Fibroblast of skin of left biceps (primary cell): ENCODE data around the gene DNASE1L3.
"Not testable (repeated sequence)": the region's sequence is repeated elsewhere in the genome, so short reads cannot be mapped to it uniquely, and the experiment has no call there.

Experiments used
- DNase-seq, 2 experiments: peaks; one replicate each; pipeline ENCODE4 v3.0.0-alpha.2; 2013; ENCODE audit warnings: low read depth in 2 of 2

DNASE1L3 gene, protein sequence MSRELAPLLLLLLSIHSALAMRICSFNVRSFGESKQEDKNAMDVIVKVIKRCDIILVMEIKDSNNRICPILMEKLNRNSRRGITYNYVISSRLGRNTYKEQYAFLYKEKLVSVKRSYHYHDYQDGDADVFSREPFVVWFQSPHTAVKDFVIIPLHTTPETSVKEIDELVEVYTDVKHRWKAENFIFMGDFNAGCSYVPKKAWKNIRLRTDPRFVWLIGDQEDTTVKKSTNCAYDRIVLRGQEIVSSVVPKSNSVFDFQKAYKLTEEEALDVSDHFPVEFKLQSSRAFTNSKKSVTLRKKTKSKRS

DNA sequence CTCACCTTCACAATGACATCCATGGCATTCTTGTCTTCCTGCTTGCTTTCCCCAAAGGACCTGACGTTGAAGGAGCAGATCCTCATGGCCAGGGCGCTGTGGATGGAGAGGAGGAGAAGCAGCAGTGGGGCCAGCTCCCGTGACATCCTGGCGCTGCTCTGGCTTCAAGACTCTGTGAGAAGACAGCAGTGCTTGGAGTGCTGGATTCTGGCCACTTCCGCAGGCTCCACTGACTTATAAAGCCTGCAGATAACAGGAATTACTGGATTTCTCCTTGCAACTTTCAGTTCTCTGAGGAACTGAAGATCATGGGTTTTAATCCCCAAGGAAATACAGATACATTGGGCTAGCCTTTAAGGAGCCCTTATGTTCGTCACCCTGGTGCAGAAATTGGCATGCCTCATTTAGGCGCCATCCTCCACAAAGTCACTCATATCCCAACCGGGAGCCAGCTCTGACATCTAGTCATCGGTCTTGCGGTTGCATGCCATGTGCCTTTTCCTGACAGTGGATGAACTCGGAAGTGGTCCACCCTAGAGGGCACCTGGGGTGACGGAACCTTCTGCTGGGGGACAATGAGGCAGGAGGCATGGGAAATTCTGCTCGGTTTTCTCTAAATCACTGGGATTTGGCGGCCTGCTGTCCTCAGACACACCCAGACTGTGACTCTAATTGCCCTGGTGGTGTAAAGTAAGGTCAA, at the start of gene DNASE1L3:
DNASE1L3 (minus strand) TSS at position 212 of the 700 bp plus-strand sequence; CDS start at position 146, 66 bp downstream.
- no peak for DNase-seq

DNA sequence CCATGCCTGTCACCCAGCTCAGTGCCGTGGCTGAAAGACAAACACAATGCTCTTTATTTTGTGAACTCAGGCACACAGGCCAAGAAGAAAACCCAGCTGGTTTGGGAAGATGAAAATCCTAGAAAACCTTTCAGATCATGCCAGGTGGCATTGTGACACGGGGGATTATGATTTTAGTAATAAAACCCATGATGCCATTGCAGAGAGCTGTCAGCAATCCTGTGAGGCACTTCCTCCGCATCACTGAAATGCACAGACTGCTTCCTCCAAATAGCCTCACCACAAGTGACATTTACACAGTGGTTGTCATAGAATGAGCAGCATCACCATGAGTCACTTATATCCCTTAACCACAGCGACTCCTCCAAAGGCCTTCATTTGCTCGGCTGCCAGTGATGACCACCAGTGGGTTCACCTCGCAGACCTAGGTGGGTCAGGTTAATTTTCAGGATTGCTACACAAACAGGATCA, 49.5 kb upstream of the DNASE1L3 start:
- DNase-seq, result no peak

DNA sequence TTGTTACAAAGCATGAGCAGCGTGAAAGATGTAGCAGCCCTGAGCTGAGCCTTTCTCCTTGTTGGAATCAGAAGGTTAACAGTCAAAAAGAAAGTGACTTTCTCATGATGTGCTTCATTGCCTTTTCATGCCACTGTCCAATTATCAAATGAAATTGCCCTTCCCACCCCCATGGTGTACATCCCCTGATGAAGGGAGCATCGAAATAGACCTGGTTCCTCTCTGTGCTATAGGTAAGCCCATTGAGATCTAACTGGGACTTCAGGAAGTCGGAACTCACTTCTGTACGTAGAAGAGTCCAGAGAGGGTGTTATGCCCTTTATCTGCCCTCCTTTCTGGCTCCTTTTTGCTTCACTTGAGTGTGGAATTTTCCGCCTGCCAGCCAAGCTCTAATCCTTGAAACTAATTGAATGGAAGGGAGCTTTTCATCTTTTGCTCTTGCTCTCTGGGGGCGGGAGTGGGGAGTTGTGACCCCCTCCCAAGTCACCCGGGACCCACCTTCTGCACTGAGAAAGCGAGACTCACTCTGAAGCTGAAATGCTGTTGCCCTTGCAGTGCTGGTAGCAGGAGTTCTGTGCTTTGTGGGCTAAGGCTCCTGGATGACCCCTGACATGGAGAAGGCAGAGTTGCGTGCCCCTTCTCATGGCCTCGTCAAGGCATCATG, 47.8 kb upstream of the DNASE1L3 start:
- no peak for DNase-seq

DNA sequence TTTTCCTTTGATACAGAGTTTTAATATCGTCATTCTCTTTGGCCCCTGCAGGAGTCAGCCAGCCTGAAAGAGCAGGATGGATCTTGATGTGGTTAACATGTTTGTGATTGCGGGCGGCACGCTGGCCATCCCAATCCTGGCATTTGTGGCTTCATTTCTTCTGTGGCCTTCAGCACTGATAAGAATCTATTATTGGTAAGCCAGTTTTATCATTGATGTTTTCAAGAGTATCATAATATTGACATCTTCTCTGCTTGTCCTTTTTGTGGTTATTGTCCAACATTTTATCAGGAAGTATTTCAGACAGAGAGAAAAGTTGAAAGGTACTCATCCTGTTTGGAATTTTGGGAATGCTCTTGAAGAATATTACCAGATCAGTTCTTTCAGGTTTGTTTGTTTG, 45.7 kb upstream of the DNASE1L3 start:
- no peak for DNase-seq

DNA sequence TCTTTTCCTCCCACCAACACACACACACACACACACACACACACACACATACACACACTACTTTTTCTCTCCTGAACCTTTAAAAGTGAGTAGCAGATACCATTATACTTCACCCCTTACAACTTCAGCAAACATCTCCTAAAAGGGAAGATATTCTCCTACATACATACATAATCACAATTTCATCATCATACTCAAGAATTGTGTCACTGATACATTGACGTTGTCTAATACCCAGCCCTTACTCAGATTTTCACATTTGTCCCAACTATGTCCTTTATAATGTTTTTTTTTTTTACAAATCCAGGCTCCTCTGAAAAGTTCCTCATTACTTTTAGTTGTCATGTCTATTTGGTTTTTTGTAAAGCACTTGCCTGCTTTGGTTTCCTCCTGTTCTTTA, 45.3 kb upstream of the DNASE1L3 start:
- no peak for DNase-seq

DNA sequence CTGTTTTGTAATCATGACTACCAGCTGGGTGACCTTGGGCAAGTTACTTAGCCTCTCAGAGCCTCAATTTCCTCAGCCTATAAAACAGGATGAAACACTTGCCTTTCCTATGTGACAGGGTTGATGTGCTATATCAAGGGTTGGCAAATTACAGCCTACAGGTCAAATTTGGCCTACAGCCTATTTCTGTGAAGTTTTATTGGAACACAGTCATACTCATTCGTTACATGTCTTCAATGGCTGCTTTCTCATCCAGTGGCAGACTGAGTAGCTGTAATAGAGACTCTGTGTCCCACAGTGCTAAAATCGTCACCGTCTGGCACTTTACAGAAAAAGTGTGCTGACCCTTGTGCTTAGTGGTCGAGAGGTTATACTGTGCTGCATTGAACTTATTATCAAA, 43.4 kb upstream of the DNASE1L3 start:
- DNase-seq, result no peak

DNA sequence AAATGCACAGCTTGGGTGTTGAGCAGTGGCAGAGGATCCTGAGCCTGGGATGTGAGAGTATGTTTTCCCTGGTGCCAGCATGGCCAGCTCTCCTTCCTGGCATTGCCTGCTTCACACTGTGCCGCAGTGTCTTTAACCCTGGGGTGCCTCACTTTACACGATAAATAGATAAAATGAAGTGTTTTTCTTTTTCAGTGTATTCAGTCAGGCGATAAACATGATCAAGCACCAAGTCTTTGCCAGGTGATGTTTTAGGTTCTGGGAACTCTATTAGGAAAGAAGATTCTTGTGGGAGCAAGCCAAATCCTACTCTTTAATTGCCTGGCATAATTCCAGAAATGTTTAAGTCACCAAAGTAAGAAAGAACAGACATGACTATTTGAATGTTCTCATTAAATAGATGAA, 40.9 kb upstream of the DNASE1L3 start:
- no peak for DNase-seq

DNA sequence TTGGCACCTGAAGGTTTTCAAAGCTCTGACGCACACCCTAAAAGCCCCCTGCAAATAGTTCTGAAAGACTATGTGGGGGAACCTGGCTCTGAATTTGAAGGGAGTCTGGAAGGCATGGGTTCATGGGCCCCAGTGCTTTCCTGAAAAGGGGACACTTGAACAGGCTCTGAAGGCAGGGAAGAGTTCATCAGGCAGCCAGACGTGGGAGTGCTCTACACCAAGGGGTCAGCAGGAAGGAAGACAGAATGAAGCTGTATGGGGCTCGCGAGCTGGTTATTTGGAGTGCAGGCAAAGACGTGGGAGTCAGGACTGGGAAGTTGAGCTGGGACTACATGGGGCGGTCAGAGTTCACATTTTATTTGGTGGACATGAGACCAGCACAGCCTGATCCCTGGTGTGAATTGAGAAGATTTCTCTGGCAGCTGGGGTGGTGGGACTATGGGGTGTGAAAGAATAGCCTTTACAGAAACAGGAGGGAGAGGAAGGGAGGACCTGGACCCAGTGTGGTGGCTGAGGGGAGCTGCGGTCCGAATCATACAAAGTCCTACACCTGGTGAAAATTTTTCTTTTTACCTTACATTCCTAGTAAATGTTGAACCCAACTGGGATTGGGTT, 39.4 kb upstream of the DNASE1L3 start:
- no peak for DNase-seq

DNA sequence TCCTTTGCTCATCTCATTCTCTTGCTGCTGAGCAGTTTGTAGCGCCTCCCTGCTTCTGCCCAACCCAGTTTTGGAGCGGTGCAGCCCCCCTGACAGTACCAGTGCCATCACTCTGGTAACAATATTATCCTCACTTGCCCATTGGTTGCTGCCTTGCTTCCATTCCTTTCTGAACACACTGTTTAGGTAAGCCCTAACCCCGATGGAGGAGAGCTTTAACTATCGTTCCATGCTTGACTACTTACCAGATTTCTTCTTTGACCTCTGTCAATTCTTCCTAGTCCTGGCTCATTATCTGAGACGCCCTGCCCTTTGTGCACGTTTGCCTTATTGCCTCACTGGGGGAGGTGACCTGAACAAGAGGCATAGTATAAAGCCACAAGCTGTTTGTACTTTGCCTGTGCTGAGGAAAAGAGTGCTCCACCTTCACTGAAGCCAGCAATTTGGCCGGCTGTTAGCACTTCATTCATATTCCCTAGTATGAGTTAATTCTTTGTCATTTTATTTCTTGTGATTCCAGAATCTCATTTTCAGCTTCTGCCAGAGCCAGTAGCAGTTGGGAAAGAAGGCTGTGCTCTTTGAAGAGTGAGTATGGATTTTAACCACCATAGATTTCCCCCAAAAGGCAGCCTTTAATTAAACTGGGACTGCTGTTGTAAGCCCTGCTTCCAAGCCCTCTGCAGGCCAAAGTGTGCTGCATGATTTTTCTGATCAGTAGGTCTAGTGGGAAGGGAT, 38.8 kb upstream of the DNASE1L3 start:
- no peak for DNase-seq

DNA sequence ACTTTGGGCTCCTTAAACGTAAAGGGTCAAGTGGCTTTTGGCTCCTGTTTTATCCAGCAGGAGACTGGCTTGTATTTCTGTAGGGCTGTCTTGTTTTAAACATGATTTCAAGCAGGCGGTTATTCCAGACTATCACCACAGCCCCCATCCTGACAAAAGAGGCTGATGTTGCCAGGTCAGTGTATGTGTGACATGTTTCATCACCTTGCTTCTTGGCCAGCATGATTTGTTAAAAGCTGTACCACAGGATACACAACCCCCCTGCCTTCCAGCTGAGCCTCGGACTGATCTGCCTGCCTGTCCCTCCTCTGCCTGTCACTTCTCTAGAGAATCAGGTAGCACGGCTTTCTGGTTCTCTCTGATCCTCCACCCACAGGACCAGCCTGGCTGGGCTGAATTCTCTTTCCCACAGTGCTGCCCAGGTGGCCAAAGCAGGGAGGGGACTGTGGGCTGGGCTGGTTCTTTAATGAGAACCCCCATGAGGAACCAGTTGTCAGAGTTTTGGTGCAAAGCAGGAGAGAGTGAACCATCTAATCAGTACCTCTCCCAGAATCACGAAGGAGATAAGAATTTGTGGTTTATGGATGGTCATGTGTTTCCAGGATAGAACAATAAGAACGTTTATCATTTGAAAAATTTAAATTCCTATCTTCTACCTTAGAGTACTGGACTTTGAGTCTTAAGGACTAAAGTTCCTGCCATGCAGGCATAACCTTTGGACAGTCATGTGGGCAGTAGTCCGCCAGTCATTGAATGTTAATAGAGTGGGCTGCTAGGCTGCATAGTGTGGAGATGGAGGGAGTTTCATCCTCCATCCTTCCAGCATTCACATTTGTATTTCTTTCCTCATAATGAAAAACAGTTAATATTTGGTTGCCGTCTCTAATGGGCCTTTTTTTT, 35.6 kb upstream of the DNASE1L3 start:
- no peak for DNase-seq

DNA sequence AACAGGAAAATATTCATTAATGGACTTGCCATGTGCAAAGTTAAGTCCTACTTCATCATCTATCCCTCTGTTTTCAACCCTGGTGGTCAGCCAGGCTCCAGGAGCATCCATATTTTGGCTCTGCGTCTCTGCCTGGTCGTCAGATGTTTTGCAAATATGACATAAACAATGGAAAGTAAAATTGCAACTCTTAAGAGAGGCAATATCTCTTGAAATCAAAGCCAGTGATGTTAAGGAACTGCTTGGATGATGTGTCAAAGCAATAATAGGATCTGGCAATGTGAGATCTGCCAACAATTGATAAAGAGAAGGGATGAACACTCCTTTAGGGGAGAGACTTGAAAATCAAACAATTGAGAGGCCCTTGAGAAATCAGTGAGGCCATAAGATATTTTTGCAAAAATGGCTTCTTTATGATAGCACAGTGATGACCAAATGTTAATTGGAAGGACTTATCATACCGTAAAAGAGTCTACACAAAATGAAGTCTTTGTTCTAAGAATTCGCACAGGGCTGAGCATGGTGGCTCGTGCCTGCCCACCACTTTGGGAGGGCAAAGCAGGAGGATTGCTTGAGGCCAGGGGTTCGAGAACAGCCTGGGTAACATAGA, 33.3 kb upstream of the DNASE1L3 start:
- no peak for DNase-seq

DNA sequence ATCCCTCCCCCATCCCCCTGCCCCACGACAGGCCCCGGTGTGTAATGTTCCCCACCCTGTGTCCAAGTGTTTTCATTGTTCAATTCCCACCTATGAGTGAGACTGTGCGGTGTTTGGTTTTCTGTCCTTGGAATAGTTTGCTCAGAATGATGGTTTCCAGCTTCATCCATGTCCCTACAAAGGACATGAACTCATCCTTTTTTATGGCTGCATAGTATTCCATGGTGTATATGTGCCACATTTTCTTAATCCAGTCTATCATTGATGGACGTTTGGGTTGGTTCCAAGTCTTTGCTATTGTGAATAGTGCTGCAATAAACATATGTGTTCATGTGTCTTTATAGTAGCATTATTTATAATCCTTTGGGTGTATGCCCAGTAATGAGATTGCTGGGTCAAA, 32.1 kb upstream of the DNASE1L3 start:
- not testable (repeated sequence) for DNase-seq

DNA sequence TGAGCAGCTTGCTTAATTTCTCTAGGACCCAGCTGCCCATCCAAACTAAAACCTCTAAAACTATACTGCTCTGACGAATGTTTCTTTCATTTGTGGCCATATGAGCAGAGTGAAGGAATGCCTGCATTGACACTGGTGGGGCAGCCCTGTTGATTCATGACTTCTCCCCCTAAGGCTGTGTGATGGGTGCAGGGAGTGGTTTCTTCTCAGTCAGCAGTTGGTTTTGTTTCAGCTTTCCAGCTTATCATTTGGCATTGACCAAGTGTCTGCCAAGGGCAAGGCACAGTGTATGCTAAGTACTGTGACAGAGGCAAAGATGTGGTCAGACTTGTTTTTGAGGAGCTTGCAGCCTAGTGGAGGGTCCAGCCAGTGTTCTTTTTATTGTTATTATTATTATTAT, 31.6 kb upstream of the DNASE1L3 start:
- DNase-seq, result no peak

DNA sequence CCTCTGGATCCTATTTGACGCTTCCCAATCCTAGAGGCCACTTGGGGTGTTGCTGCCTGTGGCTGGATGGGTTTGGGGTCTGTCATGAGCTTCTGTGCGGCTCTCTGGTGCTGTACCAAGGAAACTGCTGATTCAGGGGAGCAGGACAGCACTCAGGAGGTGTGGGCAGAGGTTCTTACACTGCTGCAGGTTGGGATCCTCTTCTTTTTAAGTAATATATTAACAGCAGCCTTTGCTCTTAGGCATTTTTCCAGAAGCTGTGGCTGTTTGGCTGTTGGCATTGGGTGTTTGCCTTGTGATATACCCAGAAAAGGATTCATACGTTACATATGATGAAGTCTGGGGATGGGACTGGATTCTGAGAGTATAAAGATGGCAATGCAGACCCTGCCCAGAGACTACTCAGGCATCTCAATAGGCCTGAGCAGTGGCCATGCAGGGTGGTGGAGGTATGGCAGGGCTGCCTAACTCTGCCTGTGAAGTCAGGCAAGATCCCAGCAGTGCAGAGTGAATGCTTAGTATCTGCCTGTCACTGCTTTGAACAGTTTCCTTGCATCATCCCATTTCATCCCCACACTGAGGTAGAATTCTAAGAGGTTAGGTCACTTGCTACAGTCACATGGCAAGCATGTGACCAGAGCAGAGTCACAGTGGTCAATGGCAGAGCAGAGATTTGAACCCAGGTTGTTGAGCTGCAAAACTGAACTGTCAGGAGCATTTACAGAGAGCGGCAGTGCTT, 30.7 kb upstream of the DNASE1L3 start:
- DNase-seq, result no peak

DNA sequence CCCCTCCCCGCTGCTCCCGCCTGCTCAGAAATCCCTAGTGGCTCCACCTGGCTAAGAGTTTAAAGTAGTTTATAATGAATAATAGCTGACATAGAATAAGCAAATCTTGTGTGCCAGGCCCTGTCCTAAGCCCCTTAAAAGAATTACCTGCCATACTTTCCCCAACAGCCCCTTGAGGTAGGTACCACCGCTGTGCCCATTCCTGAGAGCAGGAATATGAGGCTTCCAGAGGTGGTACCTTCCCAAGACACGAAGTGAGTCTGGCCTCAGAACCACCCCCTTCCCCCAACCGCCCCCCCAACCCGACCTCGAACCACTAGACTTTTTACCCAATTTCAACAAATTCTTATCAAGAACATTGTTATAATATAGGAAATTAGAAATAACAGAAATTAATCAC, 28.1 kb upstream of the DNASE1L3 start:
- DNase-seq, result no peak

DNA sequence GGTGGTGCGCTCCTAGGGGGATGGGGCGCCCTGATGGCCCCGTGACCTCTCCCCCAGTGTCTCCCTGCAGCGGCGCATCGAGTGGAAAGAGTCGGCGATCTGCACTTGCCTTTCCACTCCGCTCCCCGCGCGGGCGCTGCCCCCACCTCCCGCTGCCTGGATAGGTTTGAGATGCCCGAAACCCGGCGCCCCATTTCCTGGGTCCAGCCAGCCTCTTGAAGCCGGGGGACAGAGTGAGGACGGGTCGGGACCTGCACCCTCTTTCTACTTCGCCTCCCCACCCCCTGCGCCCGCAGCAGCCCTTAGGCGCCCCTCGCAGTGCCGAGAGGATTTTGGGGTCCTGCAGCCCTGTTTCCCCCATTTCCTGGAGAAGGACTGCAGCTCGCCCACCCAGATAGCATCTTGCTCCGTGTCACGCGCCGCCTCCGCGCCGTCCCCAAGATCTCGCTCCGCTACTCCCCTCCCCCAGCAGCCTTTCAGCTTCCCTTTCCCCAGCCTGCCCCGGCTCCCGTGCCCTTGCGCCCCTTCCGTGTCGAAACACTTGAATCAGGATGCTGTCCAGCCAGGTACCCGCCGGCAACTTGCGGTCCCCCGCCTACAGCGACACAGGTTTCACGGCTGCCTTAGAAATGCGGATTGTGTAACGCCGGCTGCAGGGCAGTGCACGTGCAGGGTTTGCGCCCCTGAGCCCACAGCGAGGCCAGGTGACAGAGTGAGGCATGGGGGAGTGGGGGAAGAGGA, 27.3 kb upstream of the DNASE1L3 start:
- no peak for DNase-seq

DNA sequence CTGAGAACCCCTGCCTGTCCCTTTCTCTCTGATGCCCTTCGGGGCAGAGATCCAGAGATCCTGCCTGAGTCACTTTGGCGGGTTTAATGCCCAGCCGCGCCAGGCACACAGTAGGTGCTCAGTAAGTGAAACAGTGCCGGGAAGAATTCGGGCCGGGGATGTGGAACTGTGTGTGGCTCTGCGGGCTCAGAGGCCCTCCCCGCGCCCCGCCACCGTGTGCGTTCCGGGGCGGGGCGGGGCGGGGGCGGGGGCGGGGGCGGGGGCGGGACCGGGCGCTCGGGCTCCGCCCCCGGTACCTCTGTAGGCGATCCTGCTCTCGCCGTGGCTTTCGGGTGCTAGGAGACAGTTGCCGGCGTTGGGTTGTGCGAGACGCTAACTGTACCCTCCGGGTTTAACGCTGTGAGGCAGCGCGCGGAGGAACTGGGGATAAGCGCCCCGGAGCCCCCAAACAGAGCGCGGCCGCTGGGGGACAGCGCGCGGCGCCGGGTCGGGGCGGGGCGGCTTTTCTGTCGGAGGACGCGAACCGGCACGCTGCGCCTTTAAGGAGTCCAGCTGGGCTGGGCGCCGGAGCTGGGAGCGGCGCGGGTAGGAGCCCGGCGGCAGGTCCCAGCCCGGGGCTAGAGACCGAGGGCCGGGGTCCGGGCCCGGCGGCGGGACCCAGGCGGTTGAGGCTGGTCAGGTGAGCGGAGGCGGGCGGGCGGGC, 26.6 kb upstream of the DNASE1L3 start, which contains the start of gene ABHD6:
ABHD6 (plus strand) TSS at position 555 of the 703 bp plus-strand sequence. CDS start 18,795 bp downstream, outside the sequence.
- DNase-seq, result peak; percentile 22 to 33
